Retina (tissue), 1 donor: Measurements from ENCODE around the gene SLC25A1.
"Not testable (repeated sequence)": the region's sequence is repeated elsewhere in the genome, so short reads cannot be mapped to it uniquely, and the experiment has no call there.

Experiments
- DNase-seq: peaks from one replicate; pipeline ENCODE4 v3.0.0-alpha.2; 2016

SLC25A1 gene

GRCh38 chr22:19204640-19205039, 26.1 kb upstream of the SLC25A1 start:
- no peak for DNase-seq

- DNase-seq = no peak
These were observed 25.3 kb upstream of the SLC25A1 start for GRCh38 chr22:19203834-19204233.

- not testable (repeated sequence) for DNase-seq
These were observed 24.3 kb upstream of the SLC25A1 start for GRCh38 chr22:19202799-19203186.

- DNase-seq = no peak
These were observed 23.6 kb upstream of the SLC25A1 start for GRCh38 chr22:19201869-19202798.

GRCh38 chr22:19201130-19201868, 22.8 kb upstream of the SLC25A1 start:
- DNase-seq = no peak

GRCh38 chr22:19199479-19199878, 20.9 kb upstream of the SLC25A1 start:
- no peak for DNase-seq

- DNase-seq = no peak
These were observed 19.7 kb upstream of the SLC25A1 start for GRCh38 chr22:19197997-19198865.

GRCh38 chr22:19196841-19197612, 18.5 kb upstream of the SLC25A1 start:
- no peak for DNase-seq

GRCh38 chr22:19195796-19196731, 17.5 kb upstream of the SLC25A1 start:
- no peak for DNase-seq

- DNase-seq = no peak
These were observed 16.4 kb upstream of the SLC25A1 start for GRCh38 chr22:19194766-19195536.

GRCh38 chr22:19193879-19194278, 15.3 kb upstream of the SLC25A1 start:
- no peak for DNase-seq

- no peak for DNase-seq
These were observed 9.4 kb upstream of the SLC25A1 start for GRCh38 chr22:19187716-19188563.

- DNase-seq = no peak
These were observed 5.9 kb upstream of the SLC25A1 start for GRCh38 chr22:19184276-19184997.

- no peak for DNase-seq
These were observed 4.7 kb upstream of the SLC25A1 start for GRCh38 chr22:19183216-19183615.

- DNase-seq = no peak
These were observed 4.1 kb upstream of the SLC25A1 start for GRCh38 chr22:19182472-19183157.

GRCh38 chr22:19181786-19182471, 3.4 kb upstream of the SLC25A1 start:
- DNase-seq = no peak

GRCh38 chr22:19180740-19181410, 2.3 kb upstream of the SLC25A1 start:
- no peak for DNase-seq
